Neural progenitor cell (in vitro differentiated cells): Measurements from ENCODE around the gene MYADM. TPM values are rescaled to one million over a fixed set of nuclear protein-coding genes. Genes with fewer than 3 reads are reported as not detected.
A peak's percentile ranks its signal among the peaks of the same experiment; 100 is the strongest.

Experiments used
- DNase-seq: peaks from one replicate; pipeline ENCODE4 v3.0.0-alpha.2; 2016; ENCODE audit warnings: low spot score
- H2AFZ ChIP-seq: fragments of 200-600 bp; sonication (generic); replicated peaks from 2 replicates; pipeline ENCODE4 v1.6.1; 2016; ENCODE audit warnings: antibody characterized with exemption
- H3F3A ChIP-seq: fragments of 200-600 bp; sonication (generic); 2 replicates; pipeline ENCODE4 v1.6.1; 2016; ENCODE audit warnings: antibody characterized with exemption, low read depth
- H3K27ac ChIP-seq: fragments of 200-600 bp; sonication (generic); 2 replicates; pipeline ENCODE4 v1.5.1; 2016; ENCODE audit warnings: mild to moderate bottlenecking
- H3K27me3 ChIP-seq: fragments of 200-600 bp; sonication (generic); 2 replicates; pipeline ENCODE4 v1.6.1; 2016; ENCODE audit warnings: mild to moderate bottlenecking, moderate library complexity
- H3K36me3 ChIP-seq: fragments of 200-600 bp; sonication (generic); 2 replicates; pipeline ENCODE4 v1.5.1; 2016
- H3K4me1 ChIP-seq: fragments of 200-600 bp; sonication (generic); 2 replicates; pipeline ENCODE4 v1.6.1; 2016; ENCODE audit warnings: mixed run types
- H3K4me2 ChIP-seq: fragments of 200-600 bp; sonication (generic); 2 replicates; pipeline ENCODE4 v1.6.1; 2016
- H3K4me3 ChIP-seq: fragments of 200-600 bp; sonication (generic); 2 replicates; pipeline ENCODE4 v1.5.1; 2016
- H3K79me2 ChIP-seq: fragments of 200-600 bp; sonication (generic); 2 replicates; pipeline ENCODE4 v1.6.1; 2016; ENCODE audit warnings: low read depth
- H3K9ac ChIP-seq: fragments of 200-600 bp; sonication (generic); 2 replicates; pipeline ENCODE4 v1.6.1; 2016
- H3K9me3 ChIP-seq: fragments of 200-600 bp; sonication (generic); 2 replicates; pipeline ENCODE4 v1.5.1; 2016; ENCODE audit warnings: low read depth
- H4K20me1 ChIP-seq: fragments of 200-600 bp; sonication (generic); 2 replicates; pipeline ENCODE4 v1.6.1; 2016; ENCODE audit warnings: low read depth
- H3K27ac Mint-ChIP-seq: 3 replicates; pipeline ENCODE4 v1.8.0; 2021; ENCODE audit warnings: mixed read lengths
- H3K27me3 Mint-ChIP-seq: 2 replicates; pipeline ENCODE4 v1.8.0; 2022; ENCODE audit warnings: low read depth, mild to moderate bottlenecking, inconsistent platforms, moderate library complexity, mixed read lengths; ENCODE audit not compliant: insufficient read depth
- H3K36me3 Mint-ChIP-seq: 3 replicates; pipeline ENCODE4 v1.8.0; 2021; ENCODE audit warnings: mixed read lengths
- H3K4me1 Mint-ChIP-seq: 3 replicates; pipeline ENCODE4 v1.8.0; 2021; ENCODE audit warnings: mixed read lengths
- H3K4me3 Mint-ChIP-seq: 3 replicates; pipeline ENCODE4 v1.8.0; 2021; ENCODE audit warnings: mild to moderate bottlenecking, moderate library complexity, mixed read lengths
- H3K9me3 Mint-ChIP-seq: 3 replicates; pipeline ENCODE4 v1.8.0; 2020; ENCODE audit warnings: mixed read lengths
- CTCF ChIP-seq: fragments of 200-600 bp; sonication (generic); IDR thresholded peaks from 2 replicates; pipeline ENCODE4 v1.5.1; 2017; ENCODE audit warnings: antibody characterized with exemption, mild to moderate bottlenecking
- EZH2 ChIP-seq: fragments of 200-600 bp; sonication (generic); IDR thresholded peaks from 2 replicates; pipeline ENCODE4 v1.6.1; 2017; ENCODE audit warnings: antibody characterized with exemption, mild to moderate bottlenecking, moderate library complexity
- EZH2phosphoT487 ChIP-seq: fragments of 200-600 bp; sonication (generic); IDR thresholded peaks from 2 replicates; pipeline ENCODE4 v1.6.1; 2017; ENCODE audit warnings: antibody characterized with exemption
- total RNA-seq: library from RNA; depleted of rRNA; stranded (reverse); fragments of >200 nt; gene quantifications from 2 replicates; pipeline ENCODE4 v1.2.3, GENCODE V29; 2015; ENCODE audit warnings: low replicate concordance

The MYADM gene
- total RNA-seq, 1 donor from 2014 or later: 11.5 TPM

- Mint-ChIP-seq H3K4me1 (peaks cover 34% of the 10 kb centered on the region), H3K27me3 (peaks cover 5% of the 10 kb centered on the region), H3K27ac (no peak overlapping the region), H3K9me3 (no peaks in the 10 kb centered on the region), H3K4me3 (peak overlapping the region; percentile 87), H3K36me3 (no peaks in the 10 kb centered on the region)
- Histone ChIP-seq H3K79me2 (no peaks in the 10 kb centered on the region), H4K20me1 (no peaks in the 10 kb centered on the region), H3K4me1 (peaks cover 25% of the 10 kb centered on the region), H3K9me3 (no peaks in the 10 kb centered on the region), H3F3A (peaks cover 27% of the 10 kb centered on the region), H2AFZ (no peak overlapping the region), H3K27me3 (peaks cover 36% of the 10 kb centered on the region), H3K36me3 (no peaks in the 10 kb centered on the region), H3K4me2 (peak overlapping the region; percentile 90), H3K9ac (no peak overlapping the region), H3K4me3 (peak overlapping the region; percentile 66), H3K27ac (no peak overlapping the region)
- no peak for TF ChIP-seq CTCF
- TF ChIP-seq EZH2phosphoT487: no peak
- no peak for TF ChIP-seq EZH2
- DNase-seq: peak; percentile 48
Observed at GRCh38 chr19:53883231-53883661, 15.6 kb downstream of the MYADM start.

GRCh38 chr19:53883741-53884140 lies 16.1 kb downstream of the MYADM start:
- peak overlapping the region; percentile 84 for H3K4me3 Mint-ChIP-seq
- Histone ChIP-seq H3K79me2 (no peaks in the 10 kb centered on the region), H3K9ac (no peak overlapping the region), H3K4me1 (peaks cover 25% of the 10 kb centered on the region), H3K4me2 (peak overlapping the region; percentile 90), H3K27ac (no peak overlapping the region), H2AFZ (no peak overlapping the region), H3K4me3 (peak overlapping the region; percentile 66), H3K27me3 (peaks cover 36% of the 10 kb centered on the region), H4K20me1 (no peaks in the 10 kb centered on the region), H3F3A (peaks cover 30% of the 10 kb centered on the region), H3K36me3 (no peaks in the 10 kb centered on the region), H3K9me3 (no peaks in the 10 kb centered on the region)
- peaks cover 5% of the 10 kb centered on the region for H3K27me3 Mint-ChIP-seq
- H3K27ac Mint-ChIP-seq: no peak overlapping the region
- no peak for TF ChIP-seq EZH2
- TF ChIP-seq EZH2phosphoT487: no peak
- TF ChIP-seq CTCF: no peak
- H3K36me3 Mint-ChIP-seq: no peaks in the 10 kb centered on the region
- H3K4me1 Mint-ChIP-seq: peaks cover 36% of the 10 kb centered on the region
- no peaks in the 10 kb centered on the region for H3K9me3 Mint-ChIP-seq
- no peak for DNase-seq

- Histone ChIP-seq H3F3A (peaks cover 35% of the 10 kb centered on the region), H3K27me3 (peaks cover 36% of the 10 kb centered on the region), H3K36me3 (no peaks in the 10 kb centered on the region), H3K9me3 (no peaks in the 10 kb centered on the region), H3K4me2 (peak overlapping the region; percentile 90), H3K4me1 (peaks cover 27% of the 10 kb centered on the region), H3K27ac (no peak overlapping the region), H3K79me2 (no peaks in the 10 kb centered on the region), H3K9ac (no peak overlapping the region), H4K20me1 (no peaks in the 10 kb centered on the region), H2AFZ (no peak overlapping the region), H3K4me3 (peak overlapping the region; percentile 66)
- Mint-ChIP-seq H3K4me1 (peaks cover 35% of the 10 kb centered on the region), H3K27ac (peak overlapping the region; percentile 6), H3K9me3 (no peaks in the 10 kb centered on the region), H3K4me3 (peak overlapping the region; percentile 65), H3K36me3 (no peaks in the 10 kb centered on the region), H3K27me3 (peaks cover 5% of the 10 kb centered on the region)
- DNase-seq: no peak
- TF ChIP-seq CTCF (no peak), EZH2phosphoT487 (no peak), EZH2 (no peak)
Observed at GRCh38 chr19:53884256-53884655, 16.6 kb downstream of the MYADM start.
